Measurements from ENCODE around the gene RCAN1. TPM values are rescaled to one million over a fixed set of nuclear protein-coding genes. Genes with fewer than 3 reads are reported as not detected.

RCAN1 gene
- total RNA-seq, 4 donors from 2014 or later: 20.5 to 50.3 (median 26.2) TPM

- H3K27ac ChIP-seq: no peak overlapping the region
- DNase-seq: no peak
- H3K9me3 ChIP-seq: no peaks in the 10 kb centered on the region
- no peaks in the 10 kb centered on the region for H3K27me3 ChIP-seq
- no peak overlapping the region for H3K4me3 ChIP-seq
- H3K4me1 ChIP-seq: no peaks in the 10 kb centered on the region
- TF ChIP-seq POLR2A (IDR thresholded peaks at IDR 0.05): no peak
- TF ChIP-seq CTCF (IDR thresholded peaks at IDR 0.05): no peak
- H3K36me3 ChIP-seq: no peaks in the 10 kb centered on the region
Measured at GRCh38 chr21:34640858-34641257, 25.9 kb upstream of the RCAN1 start.

GRCh38 chr21:34639882-34640788 lies 25.2 kb upstream of the RCAN1 start:
- DNase-seq: no peak
- no peaks in the 10 kb centered on the region for H3K4me1 ChIP-seq
- no peaks in the 10 kb centered on the region for H3K27me3 ChIP-seq
- H3K4me3 ChIP-seq: peak overlapping the region in 1 of 4 donors; percentile 4
- no peak for TF ChIP-seq POLR2A (IDR thresholded peaks at IDR 0.05)
- no peak for TF ChIP-seq CTCF (IDR thresholded peaks at IDR 0.05)
- H3K9me3 ChIP-seq: no peaks in the 10 kb centered on the region
- no peak overlapping the region for H3K27ac ChIP-seq
- H3K36me3 ChIP-seq: no peaks in the 10 kb centered on the region

GRCh38 chr21:34639250-34639649 lies 24.3 kb upstream of the RCAN1 start:
- Histone ChIP-seq H3K27me3 (no peaks in the 10 kb centered on the region), H3K4me3 (no peak overlapping the region), H3K4me1 (no peaks in the 10 kb centered on the region), H3K36me3 (no peaks in the 10 kb centered on the region), H3K27ac (no peak overlapping the region), H3K9me3 (no peaks in the 10 kb centered on the region)
- TF ChIP-seq POLR2A (IDR thresholded peaks at IDR 0.05): no peak
- TF ChIP-seq CTCF (IDR thresholded peaks at IDR 0.05): no peak
- no peak for DNase-seq

GRCh38 chr21:34636961-34637360 lies 22.0 kb upstream of the RCAN1 start:
- Histone ChIP-seq H3K4me1 (no peaks in the 10 kb centered on the region), H3K27ac (no peak overlapping the region), H3K27me3 (no peaks in the 10 kb centered on the region), H3K36me3 (no peaks in the 10 kb centered on the region), H3K9me3 (no peaks in the 10 kb centered on the region), H3K4me3 (no peak overlapping the region)
- DNase-seq: no peak
- no peak for TF ChIP-seq POLR2A (IDR thresholded peaks at IDR 0.05)
- no peak for TF ChIP-seq CTCF (IDR thresholded peaks at IDR 0.05)

- H3K4me1 ChIP-seq: no peaks in the 10 kb centered on the region
- no peak for DNase-seq
- TF ChIP-seq POLR2A (IDR thresholded peaks at IDR 0.05): no peak
- TF ChIP-seq CTCF (IDR thresholded peaks at IDR 0.05): peak in 1 of 6 experiments; percentile 11
- no peak overlapping the region for H3K4me3 ChIP-seq
- H3K27me3 ChIP-seq: no peaks in the 10 kb centered on the region
- H3K36me3 ChIP-seq: no peaks in the 10 kb centered on the region
- no peak overlapping the region for H3K27ac ChIP-seq
- no peaks in the 10 kb centered on the region for H3K9me3 ChIP-seq
Measured at GRCh38 chr21:34635307-34635706, 20.4 kb upstream of the RCAN1 start.
